ENCODE results near the gene SMG6. TPM values are rescaled to one million over a fixed set of nuclear protein-coding genes. Genes with fewer than 3 reads are reported as not detected.

Gene SMG6
- total RNA-seq, 1 experiment from 2014 or later = 25.6 TPM

DNA sequence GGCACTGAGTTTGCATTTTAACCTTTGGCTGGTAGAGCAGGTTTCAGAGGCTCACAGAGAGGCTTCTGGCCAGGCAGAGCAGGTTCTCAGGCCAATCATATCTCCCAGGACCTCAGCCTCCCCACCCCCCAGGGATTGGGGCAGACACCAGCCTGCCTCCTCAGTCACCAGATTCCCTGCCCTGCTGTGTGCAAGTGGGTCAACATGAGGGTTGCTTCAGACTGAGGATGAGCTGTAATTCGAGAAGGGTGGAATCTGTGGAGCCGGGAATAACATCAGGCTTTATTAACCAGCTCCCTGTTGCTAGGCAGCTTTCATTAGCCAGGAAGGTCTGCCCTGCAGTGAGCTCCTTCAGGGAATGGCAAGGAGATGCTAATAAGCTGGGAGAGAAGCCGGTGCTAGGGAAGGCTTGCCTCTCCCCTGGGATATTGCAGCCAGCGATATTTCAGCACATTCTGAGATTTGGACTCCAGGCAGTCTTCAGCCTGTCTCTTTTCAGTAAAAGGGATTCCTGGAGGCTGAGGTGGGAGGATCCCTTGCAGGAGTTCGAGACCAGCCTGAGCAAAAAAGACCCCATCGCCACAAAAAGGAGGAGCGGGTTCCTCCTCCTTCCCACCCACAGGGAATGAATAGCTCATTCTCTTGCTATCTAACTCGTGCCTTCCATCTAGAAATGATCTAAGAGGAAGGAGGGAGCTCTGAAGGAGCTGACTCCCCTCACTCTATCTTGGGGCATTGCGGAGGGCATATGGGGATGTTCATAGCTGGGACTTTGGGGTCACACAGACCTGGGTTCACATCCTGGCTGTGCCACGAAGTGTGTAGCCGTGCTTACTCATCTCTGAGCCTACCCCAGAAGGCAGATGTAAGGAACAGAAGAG lies 44.5 kb upstream of the SMG6 start:
- Mint-ChIP-seq H3K9me3 (no peaks in the 10 kb centered on the region), H3K27me3 (ENCODE audit: low read depth) (no peaks in the 10 kb centered on the region), H3K36me3 (peaks cover 4% of the 10 kb centered on the region; the same call in 1 of the 2 replicates), H3K27ac (peak overlapping the region; percentile 99), H3K4me1 (peaks cover 34% of the 10 kb centered on the region), H3K4me3 (peak overlapping the region; percentile 61)
- ChIA-PET CTCF (interaction anchor here (0.5 to 2.6 kb wide), 18 partner anchors 11 to 707 kb away, joined by 3 to 50 read pairs (median 4); partner anchors contain the start of genes HIC1, SGSM2, SMG6 and SRR), POLR2A (interaction anchor here (0.5 to 4.4 kb wide), 8 partner anchors 11 to 94 kb away, joined by 3 to 38 read pairs (median 5); partner anchors contain the start of genes SGSM2, SMG6, SRR and TSR1)
- TF ChIP-seq FOXK1 (CRISPR knock-in tag; IDR thresholded peaks at IDR 0.05) = peak; percentile 46; the same call in 1 of the 2 replicates
- peak; percentile 67; the same call in 1 of the 2 replicates for TF ChIP-seq ETV6 (CRISPR knock-in tag; IDR thresholded peaks at IDR 0.05)
- no peak for TF ChIP-seq ZNF121 (CRISPR knock-in tag; IDR thresholded peaks at IDR 0.05)
- TF ChIP-seq, protein P1, sequence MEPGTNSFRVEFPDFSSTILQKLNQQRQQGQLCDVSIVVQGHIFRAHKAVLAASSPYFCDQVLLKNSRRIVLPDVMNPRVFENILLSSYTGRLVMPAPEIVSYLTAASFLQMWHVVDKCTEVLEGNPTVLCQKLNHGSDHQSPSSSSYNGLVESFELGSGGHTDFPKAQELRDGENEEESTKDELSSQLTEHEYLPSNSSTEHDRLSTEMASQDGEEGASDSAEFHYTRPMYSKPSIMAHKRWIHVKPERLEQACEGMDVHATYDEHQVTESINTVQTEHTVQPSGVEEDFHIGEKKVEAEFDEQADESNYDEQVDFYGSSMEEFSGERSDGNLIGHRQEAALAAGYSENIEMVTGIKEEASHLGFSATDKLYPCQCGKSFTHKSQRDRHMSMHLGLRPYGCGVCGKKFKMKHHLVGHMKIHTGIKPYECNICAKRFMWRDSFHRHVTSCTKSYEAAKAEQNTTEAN (CRISPR knock-in tag; IDR thresholded peaks at IDR 0.05) = no peak
- TF ChIP-seq, protein P2, sequence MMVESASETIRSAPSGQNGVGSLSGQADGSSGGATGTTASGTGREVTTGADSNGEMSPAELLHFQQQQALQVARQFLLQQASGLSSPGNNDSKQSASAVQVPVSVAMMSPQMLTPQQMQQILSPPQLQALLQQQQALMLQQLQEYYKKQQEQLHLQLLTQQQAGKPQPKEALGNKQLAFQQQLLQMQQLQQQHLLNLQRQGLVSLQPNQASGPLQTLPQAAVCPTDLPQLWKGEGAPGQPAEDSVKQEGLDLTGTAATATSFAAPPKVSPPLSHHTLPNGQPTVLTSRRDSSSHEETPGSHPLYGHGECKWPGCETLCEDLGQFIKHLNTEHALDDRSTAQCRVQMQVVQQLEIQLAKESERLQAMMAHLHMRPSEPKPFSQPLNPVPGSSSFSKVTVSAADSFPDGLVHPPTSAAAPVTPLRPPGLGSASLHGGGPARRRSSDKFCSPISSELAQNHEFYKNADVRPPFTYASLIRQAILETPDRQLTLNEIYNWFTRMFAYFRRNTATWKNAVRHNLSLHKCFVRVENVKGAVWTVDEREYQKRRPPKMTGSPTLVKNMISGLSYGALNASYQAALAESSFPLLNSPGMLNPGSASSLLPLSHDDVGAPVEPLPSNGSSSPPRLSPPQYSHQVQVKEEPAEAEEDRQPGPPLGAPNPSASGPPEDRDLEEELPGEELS (CRISPR knock-in tag; IDR thresholded peaks at IDR 0.05) = no peak
- TF ChIP-seq SMAD4 (CRISPR knock-in tag; IDR thresholded peaks at IDR 0.05) = no peak
- TF ChIP-seq, protein P3, sequence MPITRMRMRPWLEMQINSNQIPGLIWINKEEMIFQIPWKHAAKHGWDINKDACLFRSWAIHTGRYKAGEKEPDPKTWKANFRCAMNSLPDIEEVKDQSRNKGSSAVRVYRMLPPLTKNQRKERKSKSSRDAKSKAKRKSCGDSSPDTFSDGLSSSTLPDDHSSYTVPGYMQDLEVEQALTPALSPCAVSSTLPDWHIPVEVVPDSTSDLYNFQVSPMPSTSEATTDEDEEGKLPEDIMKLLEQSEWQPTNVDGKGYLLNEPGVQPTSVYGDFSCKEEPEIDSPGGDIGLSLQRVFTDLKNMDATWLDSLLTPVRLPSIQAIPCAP (CRISPR knock-in tag; IDR thresholded peaks at IDR 0.05) = no peak
- TF ChIP-seq, protein P4, sequence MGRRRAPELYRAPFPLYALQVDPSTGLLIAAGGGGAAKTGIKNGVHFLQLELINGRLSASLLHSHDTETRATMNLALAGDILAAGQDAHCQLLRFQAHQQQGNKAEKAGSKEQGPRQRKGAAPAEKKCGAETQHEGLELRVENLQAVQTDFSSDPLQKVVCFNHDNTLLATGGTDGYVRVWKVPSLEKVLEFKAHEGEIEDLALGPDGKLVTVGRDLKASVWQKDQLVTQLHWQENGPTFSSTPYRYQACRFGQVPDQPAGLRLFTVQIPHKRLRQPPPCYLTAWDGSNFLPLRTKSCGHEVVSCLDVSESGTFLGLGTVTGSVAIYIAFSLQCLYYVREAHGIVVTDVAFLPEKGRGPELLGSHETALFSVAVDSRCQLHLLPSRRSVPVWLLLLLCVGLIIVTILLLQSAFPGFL (CRISPR knock-in tag; IDR thresholded peaks at IDR 0.05; ENCODE audit: borderline replicate concordance) = no peak
- TF ChIP-seq, protein P5, sequence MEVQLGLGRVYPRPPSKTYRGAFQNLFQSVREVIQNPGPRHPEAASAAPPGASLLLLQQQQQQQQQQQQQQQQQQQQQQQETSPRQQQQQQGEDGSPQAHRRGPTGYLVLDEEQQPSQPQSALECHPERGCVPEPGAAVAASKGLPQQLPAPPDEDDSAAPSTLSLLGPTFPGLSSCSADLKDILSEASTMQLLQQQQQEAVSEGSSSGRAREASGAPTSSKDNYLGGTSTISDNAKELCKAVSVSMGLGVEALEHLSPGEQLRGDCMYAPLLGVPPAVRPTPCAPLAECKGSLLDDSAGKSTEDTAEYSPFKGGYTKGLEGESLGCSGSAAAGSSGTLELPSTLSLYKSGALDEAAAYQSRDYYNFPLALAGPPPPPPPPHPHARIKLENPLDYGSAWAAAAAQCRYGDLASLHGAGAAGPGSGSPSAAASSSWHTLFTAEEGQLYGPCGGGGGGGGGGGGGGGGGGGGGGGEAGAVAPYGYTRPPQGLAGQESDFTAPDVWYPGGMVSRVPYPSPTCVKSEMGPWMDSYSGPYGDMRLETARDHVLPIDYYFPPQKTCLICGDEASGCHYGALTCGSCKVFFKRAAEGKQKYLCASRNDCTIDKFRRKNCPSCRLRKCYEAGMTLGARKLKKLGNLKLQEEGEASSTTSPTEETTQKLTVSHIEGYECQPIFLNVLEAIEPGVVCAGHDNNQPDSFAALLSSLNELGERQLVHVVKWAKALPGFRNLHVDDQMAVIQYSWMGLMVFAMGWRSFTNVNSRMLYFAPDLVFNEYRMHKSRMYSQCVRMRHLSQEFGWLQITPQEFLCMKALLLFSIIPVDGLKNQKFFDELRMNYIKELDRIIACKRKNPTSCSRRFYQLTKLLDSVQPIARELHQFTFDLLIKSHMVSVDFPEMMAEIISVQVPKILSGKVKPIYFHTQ (CRISPR knock-in tag; IDR thresholded peaks at IDR 0.05) = no peak
- TF ChIP-seq CBFB (CRISPR knock-in tag; IDR thresholded peaks at IDR 0.05; ENCODE audit: low read depth) = 0 out of 2 replicates have a peak, but pooled peaks have one; percentile 46
- TF ChIP-seq ZNF423 (CRISPR knock-in tag; IDR thresholded peaks at IDR 0.05) = peak; percentile 44; the same call in 1 of the 2 replicates
- no peak for TF ChIP-seq RORB (CRISPR knock-in tag; IDR thresholded peaks at IDR 0.05)
- TF ChIP-seq CREM (CRISPR knock-in tag; IDR thresholded peaks at IDR 0.05) = 0 out of 2 replicates have a peak, but pooled peaks have one; percentile 15
- TF ChIP-seq ZNF263 (CRISPR knock-in tag; IDR thresholded peaks at IDR 0.05; ENCODE audit: low read depth) = no peak
- peak; percentile 16; the same call in 1 of the 2 replicates for TF ChIP-seq TEAD1 (CRISPR knock-in tag; IDR thresholded peaks at IDR 0.05)
- TF ChIP-seq CREB1 (CRISPR knock-in tag; IDR thresholded peaks at IDR 0.05) = no peak
- DNase-seq (ENCODE audit: low spot score) = peak; percentile 83
- ATAC-seq = peak; percentile 94

All from WTC11 (cell line).